ENCODE data around the gene TMEM54.
A peak's percentile ranks its signal among the peaks of the same experiment; 100 is the strongest.

The TMEM54 gene

DNA sequence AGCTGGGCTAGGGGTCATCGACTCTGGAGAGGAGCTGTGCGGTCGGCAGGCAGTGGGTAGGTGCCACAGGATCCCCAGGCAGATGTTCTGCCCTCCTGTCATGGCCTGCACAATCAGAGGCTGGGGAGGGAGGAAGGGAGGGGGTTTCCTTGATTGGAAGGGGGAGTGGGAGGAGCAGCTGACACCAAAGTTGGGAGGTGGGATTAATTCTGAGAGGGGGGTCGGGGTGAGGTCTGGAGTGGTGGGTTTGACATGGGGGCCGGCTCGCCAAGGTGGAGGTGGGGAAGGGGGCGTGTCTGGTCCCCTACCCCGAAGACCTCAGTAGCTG lies 15.5 kb downstream of the TMEM54 start:
- Histone ChIP-seq H3K4me3 (no peak overlapping the region), H3K27ac (no peak overlapping the region)

- Histone ChIP-seq H3K27ac (no peak overlapping the region), H3K4me3 (no peak overlapping the region)
These were observed 16.5 kb downstream of the TMEM54 start for GRCh38 chr1:32884726-32885125.

DNA sequence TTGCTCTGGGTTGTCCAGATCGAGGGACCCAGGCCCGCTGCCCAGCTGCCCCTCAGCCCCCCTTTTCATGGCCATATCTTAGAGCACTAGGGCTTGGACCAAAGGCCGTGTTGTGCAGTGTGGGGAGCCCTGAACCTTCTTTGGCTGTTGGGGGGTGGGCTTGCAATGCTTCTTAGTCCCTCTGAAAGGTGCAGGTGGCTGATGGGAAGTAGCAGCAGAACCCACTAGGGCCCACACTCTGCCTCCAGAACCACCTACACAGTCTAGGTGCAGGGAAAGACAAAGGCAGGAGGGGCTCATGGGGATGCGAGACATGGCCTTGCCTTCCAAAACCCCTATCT lies 17.2 kb downstream of the TMEM54 start:
- H3K4me3 ChIP-seq, result no peak overlapping the region
- no peak overlapping the region for H3K27ac ChIP-seq

DNA sequence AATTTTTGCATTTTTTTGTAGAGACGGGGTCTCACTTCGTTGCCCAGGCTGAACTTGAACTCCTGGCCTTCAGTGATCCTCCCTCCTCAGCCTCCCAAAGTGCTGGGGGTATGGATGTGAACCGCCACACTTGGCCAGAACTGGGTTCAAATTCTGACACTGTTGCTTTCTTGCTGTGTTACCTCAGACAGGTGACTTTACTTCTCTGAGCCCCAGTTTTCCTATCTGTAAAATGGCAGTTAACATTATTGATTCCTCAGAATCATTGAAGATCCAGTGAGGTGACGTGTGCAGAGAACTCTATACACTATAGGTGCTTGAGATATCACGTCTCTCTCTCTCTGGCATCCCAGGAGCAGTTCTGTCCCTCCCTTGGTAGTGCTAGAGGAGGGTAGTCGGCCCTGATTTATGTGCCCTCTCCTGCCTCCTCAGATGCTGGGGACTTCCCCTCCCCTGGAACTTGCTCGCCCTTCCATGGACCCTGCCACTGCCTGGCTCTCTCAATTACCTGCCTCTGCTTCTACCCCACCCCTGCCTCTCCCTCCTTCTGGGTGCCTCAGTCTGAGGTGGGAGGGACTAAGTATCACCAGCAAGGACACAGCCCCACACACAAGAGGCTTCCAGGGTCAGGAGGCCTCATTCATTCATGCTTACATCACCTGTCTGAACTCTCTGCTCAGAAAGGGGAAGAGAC lies 17.7 kb downstream of the TMEM54 start:
- H3K4me3 ChIP-seq, result no peak overlapping the region
- no peak overlapping the region for H3K27ac ChIP-seq

DNA sequence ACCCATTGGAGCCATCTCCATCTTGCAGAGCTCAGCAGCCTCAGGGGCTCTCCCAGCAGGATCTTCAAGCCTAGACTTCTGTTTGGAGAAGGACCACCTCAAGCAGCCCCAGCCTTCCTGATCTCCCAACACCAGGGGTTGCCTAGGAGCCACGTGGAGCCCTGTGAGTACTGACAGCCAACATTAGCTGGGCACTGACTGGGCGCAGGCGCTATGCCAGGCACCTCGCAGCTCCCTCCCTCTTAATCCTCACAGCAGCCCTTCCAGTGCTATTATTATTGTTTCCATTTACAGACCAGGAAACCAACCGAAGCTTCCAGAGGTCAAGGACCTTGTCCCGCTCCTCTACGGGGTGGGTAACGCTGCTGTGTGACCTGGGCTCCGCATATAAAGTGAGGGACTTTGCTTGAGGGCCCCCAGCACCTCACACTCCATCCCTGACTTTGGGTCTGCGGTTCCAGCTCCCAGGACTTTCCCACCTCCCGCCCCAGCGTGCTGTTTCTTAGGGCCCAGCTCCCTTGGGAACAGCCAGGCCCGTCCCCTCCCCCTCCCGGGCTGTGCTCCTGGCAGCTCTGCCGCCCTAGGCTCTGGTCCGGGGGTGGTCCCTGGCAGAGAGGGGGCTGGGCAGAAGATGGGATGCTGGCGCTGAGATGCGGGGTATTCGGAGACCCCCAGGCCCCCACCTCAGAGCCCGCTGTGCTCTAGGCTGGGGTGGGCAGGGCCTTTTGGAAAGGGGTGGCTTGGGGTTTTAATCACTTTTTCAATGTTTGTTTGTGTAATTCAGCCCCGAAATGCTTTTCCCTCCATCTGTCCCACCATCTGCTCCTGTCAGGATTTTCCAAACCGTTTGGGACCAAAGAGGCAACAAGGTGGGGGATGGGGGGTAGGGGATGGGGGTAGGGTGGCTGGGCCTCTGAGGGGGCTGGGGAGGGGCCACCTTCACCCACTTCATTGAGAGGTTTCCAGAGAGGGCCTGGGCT lies 19.0 kb downstream of the TMEM54 start:
- Histone ChIP-seq H3K27ac (no peak overlapping the region), H3K4me3 (no peak overlapping the region)

DNA sequence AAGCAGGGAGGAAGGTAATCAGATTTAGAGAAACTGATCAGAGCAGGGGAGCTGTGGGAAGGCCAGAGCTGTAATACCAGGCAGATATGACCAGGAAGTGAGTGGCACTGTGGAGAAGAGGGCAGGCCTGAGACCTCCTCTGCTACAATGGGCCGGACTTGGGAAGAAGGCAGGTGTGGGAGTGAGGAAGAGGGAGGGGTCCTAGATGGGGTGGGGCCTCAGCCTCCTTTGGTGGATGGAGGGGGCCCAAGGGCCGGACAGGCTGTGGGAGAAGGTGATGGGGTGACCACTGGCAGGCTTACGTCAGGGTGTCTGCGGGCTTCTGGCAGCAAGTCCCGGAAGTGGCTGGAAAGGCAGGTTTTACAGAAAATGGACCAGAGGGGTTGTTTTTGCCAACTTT lies 19.9 kb downstream of the TMEM54 start:
- H3K27ac ChIP-seq, result no peak overlapping the region
- no peak overlapping the region for H3K4me3 ChIP-seq

DNA sequence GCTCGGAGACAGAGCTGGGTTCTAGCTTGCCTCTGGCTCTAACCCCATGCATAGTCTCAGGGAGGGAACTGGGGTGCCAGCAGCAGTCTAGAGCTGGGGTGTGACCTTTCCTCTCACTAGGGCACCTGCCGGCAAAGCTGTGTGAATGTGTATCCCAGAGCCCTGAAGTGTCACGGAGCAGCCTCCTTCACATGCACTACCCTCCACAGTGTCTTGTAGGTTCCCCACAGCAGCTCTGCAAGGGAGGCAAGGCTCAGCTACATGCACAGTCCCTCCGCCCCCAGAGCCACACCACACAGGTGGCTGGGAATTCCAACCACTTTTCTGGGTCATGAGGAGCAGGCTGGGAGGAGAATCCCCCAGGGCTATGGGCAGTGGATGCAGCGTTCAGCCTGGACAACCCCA lies 22.6 kb downstream of the TMEM54 start:
- no peak overlapping the region for H3K4me3 ChIP-seq

DNA sequence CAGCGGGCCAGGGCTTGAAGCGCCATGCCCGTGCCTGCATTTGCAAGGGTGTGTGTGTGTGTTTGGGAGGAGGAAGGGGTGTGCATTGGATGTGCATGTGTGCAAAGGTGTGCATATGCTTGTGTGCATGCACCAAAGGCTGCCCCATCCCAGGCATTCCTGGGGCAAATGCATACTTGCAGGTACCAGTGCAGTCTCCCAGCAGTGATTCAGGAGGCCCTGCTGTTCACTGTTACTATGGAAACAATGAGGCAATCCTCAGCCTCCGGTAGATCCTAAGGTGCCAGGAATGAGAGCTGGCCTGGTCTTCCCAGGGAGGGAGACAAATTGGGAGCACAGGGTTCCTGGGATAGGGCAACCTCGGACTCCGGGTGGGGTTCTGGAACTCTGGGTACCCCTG lies 23.0 kb downstream of the TMEM54 start:
- H3K4me3 ChIP-seq, result no peak overlapping the region
- no peak overlapping the region for H3K27ac ChIP-seq

More for the DNA sequence above, 22.6 kb downstream of the TMEM54 start:
- H3K27ac ChIP-seq, result no peak overlapping the region

GRCh38 chr1:32877211-32878110 lies 23.7 kb downstream of the TMEM54 start:
- Histone ChIP-seq H3K27ac (no peak overlapping the region), H3K4me3 (no peak overlapping the region)

- H3K27ac ChIP-seq, result no peak overlapping the region
- H3K4me3 ChIP-seq, result no peak overlapping the region
These were observed 24.6 kb downstream of the TMEM54 start for GRCh38 chr1:32876341-32877210.

DNA sequence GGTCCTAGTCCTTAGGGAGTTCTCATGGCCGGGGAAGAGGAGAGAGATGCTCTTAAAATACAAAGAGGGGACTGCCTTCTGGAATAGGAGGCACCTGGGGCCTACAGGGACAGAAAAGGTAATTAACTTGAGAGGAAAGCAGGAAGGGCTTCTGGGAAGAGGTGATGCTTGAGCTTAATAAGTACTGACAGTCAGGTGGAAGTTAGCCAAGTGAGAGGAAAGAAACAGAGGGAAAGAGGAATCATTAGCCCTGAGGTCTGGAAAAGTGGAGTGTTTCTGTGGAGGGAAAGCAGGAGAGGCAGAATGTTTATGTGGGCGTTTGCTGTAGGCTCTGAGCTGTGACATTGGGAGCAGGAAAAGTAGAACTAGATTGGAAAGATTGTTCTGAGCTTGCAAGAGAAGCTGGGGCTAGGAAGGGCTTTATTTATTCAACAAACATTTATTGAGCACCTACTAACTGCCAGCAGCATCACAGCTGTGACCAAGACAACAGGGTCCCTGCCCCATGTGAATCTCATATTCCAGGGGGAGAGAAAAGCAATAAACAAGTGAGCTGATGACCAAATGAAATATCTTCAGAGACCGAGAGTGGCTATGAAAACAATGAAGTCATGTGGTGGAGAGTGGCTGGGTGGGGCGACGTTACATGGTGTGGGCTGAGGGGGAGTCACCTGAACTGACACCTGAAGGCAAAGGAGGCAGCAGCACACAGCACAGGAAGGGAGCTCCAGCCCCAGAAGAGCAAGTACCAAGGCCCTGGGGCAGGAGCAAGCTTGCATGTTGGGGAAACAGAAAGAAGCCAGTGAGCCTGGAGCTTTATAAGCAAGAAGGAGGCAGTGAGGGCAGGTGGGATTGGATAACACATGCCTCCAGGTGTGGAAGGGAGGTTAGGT lies 26.1 kb downstream of the TMEM54 start:
- H3K4me3 ChIP-seq, result no peak overlapping the region
- no peak overlapping the region for H3K27ac ChIP-seq

GRCh38 chr1:32873484-32873883 lies 27.7 kb downstream of the TMEM54 start:
- no peak overlapping the region for H3K4me3 ChIP-seq
- no peak overlapping the region for H3K27ac ChIP-seq

DNA sequence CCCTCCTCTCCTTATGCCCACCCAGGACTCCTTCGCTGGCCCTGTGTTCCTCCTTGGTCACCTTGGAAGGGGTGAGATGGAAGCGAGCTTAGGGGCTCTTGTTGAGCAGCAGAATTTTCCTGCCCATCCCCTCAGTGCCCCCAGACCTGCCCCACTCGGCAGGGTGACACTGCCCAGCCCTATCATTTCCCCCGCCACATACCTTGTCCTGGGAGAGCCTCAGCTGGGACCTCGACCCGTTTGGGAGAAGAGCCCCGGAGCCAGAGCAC lies 29.1 kb downstream of the TMEM54 start:
- Histone ChIP-seq H3K4me3 (no peak overlapping the region), H3K27ac (no peak overlapping the region)

GRCh38 chr1:32871364-32872191 lies 29.6 kb downstream of the TMEM54 start:
- Histone ChIP-seq H3K27ac (peak overlapping the region in 1 of 21 experiments; percentile 33), H3K4me3 (peak overlapping the region in 1 of 7 experiments; percentile 37)

DNA sequence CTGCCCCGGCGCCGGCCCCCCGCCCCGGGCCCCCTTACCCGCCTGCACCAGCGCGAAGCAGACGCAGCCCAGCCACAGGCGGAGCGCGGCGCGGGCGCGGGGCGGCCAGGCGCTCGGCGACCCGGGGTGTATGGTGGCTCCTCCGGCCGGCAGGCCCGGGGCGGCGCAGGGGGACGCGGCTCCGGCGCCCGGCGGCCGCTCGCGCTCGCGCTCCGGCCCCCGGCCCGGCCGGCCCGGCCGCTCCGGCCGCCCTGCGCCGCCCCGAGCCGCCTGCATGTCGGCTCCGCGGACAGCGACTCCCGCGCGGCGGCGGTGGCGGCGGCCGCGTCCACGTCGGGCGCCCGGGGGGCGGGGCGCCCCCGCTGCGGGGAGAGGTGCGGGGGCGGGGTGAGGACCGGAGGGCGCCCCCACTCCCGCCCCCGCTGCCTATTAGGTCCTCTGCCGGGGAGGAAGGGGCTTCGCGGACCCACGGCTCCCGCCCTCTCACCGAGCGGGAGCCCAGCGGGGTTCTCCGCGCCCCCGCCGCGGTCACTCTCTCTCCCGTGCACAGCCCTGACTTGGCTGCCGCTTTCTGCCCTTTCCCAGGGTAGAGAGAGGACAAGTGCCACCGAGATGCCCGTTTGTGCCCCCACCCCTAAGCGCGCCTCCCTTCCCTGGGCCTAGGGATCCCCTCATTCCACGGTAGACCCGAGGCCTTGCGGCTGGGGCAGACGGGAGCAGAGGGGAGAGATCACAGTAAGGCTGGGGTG lies 30.4 kb downstream of the TMEM54 start, which contains the start of gene FNDC5:
Gene FNDC5 (minus strand): TSS at position 298 of the 749 bp plus-strand sequence.
- peak within 1 kb of the TSS in 1 of 21 experiments; percentile 33 for H3K27ac ChIP-seq
- H3K4me3 ChIP-seq, result peak within 1 kb of the TSS in 5 of 7 experiments; percentile 12 to 42 (median 25)

GRCh38 chr1:32869923-32870614 lies 31.1 kb downstream of the TMEM54 start:
- Histone ChIP-seq H3K27ac (no peak overlapping the region), H3K4me3 (peak overlapping the region in 1 of 7 experiments; percentile 42)

Measured in skin epidermis (tissue), 12 donors.